22Rv1 (cell line): ENCODE measurements around the gene ELF3.
A peak's percentile ranks its signal among the peaks of the same experiment; 100 is the strongest.

Experiments
- H3K27ac ChIP-seq: fragments of 450-650 bp; 2 replicates; pipeline ENCODE4 v1.5.1; 2017
- CTCF ChIP-seq: fragments of 450-650 bp; IDR thresholded peaks from 2 replicates; pipeline ENCODE4 v1.5.1; 2017; ENCODE audit warnings: mild to moderate bottlenecking
- ZFX ChIP-seq: fragments of 450-650 bp; IDR thresholded peaks from 2 replicates; pipeline ENCODE4 v1.6.1; 2017; ENCODE audit warnings: antibody characterized with exemption, borderline replicate concordance

Gene ELF3

DNA sequence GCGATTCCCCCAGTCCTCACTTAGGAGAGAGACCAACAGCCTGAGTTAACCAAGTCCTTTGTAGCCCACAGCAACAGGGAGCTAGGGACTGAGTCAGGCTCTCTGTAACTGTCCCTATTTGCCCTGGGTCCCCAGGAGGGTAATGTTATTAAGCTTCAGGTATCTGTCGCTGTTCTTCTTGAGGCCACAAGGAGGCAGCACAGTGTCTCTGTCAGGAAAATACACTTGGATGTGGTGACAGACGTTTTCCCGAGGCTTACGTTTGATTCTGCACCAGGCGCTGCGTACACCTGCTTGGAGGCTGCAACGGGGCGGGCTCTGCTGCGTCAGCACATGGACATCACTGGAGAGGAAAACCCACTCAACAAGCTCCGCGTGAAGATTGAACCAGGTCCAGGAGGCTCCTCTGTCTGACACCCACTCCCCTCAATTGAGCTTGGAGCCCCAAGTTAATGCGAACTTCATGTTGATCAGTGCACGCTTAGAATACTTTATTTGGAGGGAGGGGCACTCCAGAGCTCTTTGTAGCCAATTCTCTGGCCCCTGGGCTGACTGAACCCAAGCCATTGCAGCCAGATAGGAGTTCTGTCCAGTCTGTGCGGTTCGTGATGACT, 10.7 kb upstream of the ELF3 start:
- no peak overlapping the region for H3K27ac ChIP-seq
- peak; percentile 96 for TF ChIP-seq CTCF
- no peak for TF ChIP-seq ZFX

DNA sequence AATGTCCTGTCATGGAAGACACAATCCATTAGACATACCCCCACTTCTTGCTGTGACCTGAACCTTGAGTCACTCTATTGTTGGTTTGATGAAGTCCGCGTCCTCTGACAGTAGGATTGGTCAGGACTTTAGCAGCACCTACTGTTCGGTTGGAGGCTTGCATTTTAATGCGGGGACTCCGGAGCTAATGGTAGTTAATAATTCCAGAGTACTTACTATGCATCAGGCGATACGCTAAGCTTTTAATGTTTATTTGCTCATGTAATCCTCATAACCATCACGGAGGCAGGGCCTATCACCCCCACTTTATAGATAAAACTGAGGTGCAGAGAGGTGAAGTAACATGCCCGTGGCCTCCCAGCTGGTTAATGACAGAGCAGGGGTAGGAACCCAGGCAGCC, 7.9 kb upstream of the ELF3 start:
- no peak overlapping the region for H3K27ac ChIP-seq

DNA sequence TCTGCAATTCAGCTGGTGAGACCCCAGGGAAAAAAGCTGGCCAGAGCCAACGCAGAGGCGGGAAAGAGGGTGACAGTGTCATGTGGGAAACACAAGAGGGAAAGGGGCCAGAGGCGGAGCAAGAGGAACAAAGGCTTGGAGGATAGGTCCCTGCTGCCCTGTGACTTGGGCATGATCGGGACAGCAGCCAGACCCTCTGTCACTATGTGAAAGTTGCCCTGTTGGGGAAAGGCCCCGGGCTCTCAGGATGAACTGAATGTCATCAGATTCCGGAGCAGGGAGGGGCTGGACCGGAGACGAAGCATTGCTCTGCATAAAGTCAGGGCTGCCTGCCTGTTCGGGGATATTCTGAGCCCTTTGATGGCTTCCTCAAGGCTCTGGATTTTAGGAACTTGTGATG, 5.7 kb upstream of the ELF3 start:
- H3K27ac ChIP-seq, result 0 out of 2 replicates have a peak overlapping the region, but pooled peaks have one; percentile 99
- TF ChIP-seq ZFX (no peak), CTCF (no peak)

More for the DNA sequence above, 7.9 kb upstream of the ELF3 start:
- TF ChIP-seq CTCF (no peak), ZFX (no peak)

DNA sequence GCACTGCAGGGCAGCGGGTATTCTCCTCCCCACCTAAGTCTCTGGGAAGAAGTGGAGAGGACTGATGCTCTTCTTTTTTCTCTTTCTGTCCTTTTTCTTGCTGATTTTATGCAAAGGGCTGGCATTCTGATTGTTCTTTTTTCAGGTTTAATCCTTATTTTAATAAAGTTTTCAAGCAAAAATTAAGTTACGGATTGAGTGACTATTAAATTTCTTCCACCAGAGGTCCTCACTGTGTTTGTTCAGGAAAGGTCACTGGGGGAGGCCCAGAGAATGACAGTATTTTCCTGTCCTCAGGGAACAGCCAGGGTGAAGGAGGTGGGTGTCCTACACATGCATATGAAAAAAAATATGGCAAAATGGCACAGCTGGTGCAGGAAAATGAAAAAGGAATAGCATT, 4.4 kb upstream of the ELF3 start:
- H3K27ac ChIP-seq, result peak overlapping the region; percentile 99
- TF ChIP-seq ZFX, result no peak
- peak; percentile 76 for TF ChIP-seq CTCF

GRCh38 chr1:202007304-202007703, 3.1 kb upstream of the ELF3 start:
- peak overlapping the region; percentile 99 for H3K27ac ChIP-seq
- TF ChIP-seq ZFX, result no peak
- no peak for TF ChIP-seq CTCF

DNA sequence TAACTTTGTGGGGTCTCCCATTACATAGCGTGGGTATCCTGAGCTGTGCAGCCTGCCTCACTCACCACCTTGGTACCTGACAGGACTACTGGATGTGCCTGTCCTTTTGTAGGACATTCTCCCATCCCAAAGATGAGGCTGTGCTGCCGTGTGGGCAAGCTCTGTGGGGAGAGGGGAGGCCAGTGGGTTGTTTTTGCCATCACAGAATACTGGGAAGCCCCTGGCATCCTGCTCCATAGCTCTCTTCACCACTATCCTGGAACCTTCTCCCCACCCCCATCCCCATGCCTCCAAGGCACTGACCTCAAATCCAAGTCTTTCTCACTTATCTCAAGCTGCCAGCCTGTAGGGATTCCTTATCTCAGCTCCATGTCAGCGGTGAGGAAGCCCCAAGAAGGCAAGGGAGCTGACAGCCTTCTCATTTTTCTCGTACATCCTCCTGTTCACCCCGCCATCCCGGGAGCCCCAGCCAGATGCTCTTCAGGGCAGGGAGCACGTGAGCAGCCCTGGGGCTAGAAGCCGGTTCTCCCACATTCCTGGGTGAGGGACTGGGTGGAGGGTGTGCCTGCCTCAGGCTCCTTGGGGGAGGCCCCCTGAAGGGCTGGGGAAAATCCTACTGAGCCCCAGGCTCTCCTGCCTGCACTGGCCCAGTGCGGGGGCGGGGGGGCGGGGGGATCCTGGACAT, 2.4 kb upstream of the ELF3 start:
- TF ChIP-seq CTCF, result no peak
- no peak for TF ChIP-seq ZFX
- H3K27ac ChIP-seq, result peak overlapping the region; percentile 99
